IPS-20b (cell line): ENCODE measurements around the gene MGAT2.
"Not testable (repeated sequence)": the region's sequence is repeated elsewhere in the genome, so short reads cannot be mapped to it uniquely, and the experiment has no call there.

ENCODE experiments used
- H3K27ac ChIP-seq: one replicate; pipeline ENCODE4 v1.5.1; 2013; ENCODE audit warnings: low read length
- H3K27me3 ChIP-seq: 2 replicates; pipeline ENCODE4 v1.6.1; 2013; ENCODE audit warnings: mild to moderate bottlenecking, low read length, inconsistent platforms; ENCODE audit not compliant: insufficient read depth
- H3K36me3 ChIP-seq: 2 replicates; pipeline ENCODE4 v1.6.1; 2013; ENCODE audit warnings: low read depth, mild to moderate bottlenecking, inconsistent platforms, low read length, moderate library complexity; ENCODE audit not compliant: insufficient read depth
- H3K4me1 ChIP-seq: 2 replicates; pipeline ENCODE4 v1.6.1; 2013; ENCODE audit warnings: mild to moderate bottlenecking, control low read depth, inconsistent platforms, low read length, moderate library complexity; ENCODE audit not compliant: insufficient read depth
- H3K4me3 ChIP-seq: 2 replicates; pipeline ENCODE4 v1.5.1; 2013; ENCODE audit warnings: mild to moderate bottlenecking, low read length, inconsistent platforms
- H3K9ac ChIP-seq: 2 replicates; pipeline ENCODE4 v1.6.1; 2013; ENCODE audit warnings: low read depth, mild to moderate bottlenecking, inconsistent platforms, low read length, moderate library complexity
- H3K9me3 ChIP-seq: 2 replicates; pipeline ENCODE4 v1.6.1; 2013; ENCODE audit warnings: mild to moderate bottlenecking, low read depth, low read length, inconsistent platforms; ENCODE audit not compliant: insufficient read depth

MGAT2 gene

DNA sequence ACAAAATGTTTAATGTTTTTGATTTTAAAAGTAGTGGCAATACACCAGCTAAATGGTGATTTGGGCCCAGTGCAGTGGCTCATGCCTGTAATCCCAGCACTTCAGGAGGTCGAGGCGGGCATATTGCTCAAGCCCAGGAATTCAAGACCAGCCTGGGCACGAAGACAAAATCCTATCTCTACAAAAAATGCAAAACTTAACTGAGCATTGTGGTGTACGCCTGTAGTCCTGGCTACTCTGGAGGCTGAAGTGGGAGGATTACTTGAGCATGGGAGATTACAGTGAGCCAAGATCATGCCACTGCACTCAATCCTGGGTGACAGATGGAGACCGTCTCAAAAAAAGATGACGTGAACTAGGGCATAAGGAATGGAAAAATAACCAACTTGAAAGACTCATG is 4.8 kb upstream of the MGAT2 start:
- H3K27ac ChIP-seq: no peak overlapping the region
- no peaks in the 10 kb centered on the region for H3K9me3 ChIP-seq
- H3K36me3 ChIP-seq: peaks cover 37% of the 10 kb centered on the region
- no peak overlapping the region for H3K4me3 ChIP-seq
- no peak overlapping the region for H3K9ac ChIP-seq
- H3K4me1 ChIP-seq: no peaks in the 10 kb centered on the region
- no peaks in the 10 kb centered on the region for H3K27me3 ChIP-seq

DNA sequence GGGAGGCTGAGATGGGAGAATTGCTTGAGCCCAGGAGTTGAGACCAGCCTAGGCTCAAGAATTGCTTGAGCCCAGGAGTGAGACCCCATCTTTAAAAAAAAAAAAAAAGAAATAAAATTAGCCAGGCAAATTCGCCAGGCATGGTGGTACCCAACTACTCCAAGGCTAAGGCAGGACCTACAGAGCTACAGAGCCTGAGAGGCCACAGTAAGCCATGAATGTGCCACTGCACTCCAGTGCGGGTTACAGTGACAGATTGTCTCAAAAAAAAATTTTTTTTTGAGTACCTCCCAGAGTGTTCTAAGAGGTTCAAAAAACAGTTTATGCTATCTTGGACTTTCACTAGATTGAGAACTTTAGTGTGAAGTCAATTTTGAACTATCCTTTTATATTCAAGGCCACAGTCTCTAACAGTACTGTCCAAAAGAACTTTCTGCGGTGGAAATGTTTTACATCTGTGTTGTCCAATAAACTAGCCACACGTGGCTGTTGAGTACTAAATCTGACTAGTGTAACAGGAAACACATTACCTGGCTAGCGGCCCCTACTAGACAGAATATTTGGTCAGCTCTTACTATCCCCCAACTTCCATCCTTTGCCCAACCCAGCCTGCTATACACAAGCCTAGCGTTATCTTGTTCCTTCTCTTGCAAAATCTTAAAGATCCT is 2.6 kb upstream of the MGAT2 start:
- Histone ChIP-seq H3K36me3 (peaks cover 34% of the 10 kb centered on the region), H3K9me3 (no peaks in the 10 kb centered on the region), H3K4me1 (0 out of 2 replicates have a peak, but pooled peaks cover 4% of the 10 kb centered on the region), H3K27ac (no peak overlapping the region), H3K27me3 (no peaks in the 10 kb centered on the region), H3K4me3 (peak overlapping the region; percentile 32; the same call in 1 of the 2 replicates), H3K9ac (no peak overlapping the region)

DNA sequence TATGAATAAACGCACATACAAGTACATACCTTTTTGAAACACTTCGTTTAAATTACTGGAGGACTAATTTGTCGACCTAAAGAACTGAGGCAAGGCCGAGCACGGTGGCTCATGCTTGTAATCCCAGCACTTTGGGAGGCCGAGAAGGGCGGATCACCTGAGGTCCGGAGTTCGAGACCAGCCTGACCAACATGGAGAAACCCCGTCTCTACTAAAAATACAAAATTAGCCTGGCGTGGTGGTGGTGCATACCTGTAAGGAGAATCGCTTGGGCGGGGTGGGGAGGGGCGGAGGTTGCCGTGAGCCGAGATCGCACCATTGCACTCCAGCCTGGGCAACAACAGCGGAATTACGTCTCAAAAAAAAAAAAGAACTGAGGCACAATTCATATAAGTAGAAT is 1.3 kb upstream of the MGAT2 start:
- peak overlapping the region; percentile 97 for H3K9ac ChIP-seq
- peaks cover 30% of the 10 kb centered on the region for H3K36me3 ChIP-seq
- H3K4me3 ChIP-seq: peak overlapping the region; percentile 99
- not testable (repeated sequence) for H3K9me3 ChIP-seq, H3K27me3 ChIP-seq, H3K4me1 ChIP-seq
- peak overlapping the region; percentile 86 for H3K27ac ChIP-seq

DNA sequence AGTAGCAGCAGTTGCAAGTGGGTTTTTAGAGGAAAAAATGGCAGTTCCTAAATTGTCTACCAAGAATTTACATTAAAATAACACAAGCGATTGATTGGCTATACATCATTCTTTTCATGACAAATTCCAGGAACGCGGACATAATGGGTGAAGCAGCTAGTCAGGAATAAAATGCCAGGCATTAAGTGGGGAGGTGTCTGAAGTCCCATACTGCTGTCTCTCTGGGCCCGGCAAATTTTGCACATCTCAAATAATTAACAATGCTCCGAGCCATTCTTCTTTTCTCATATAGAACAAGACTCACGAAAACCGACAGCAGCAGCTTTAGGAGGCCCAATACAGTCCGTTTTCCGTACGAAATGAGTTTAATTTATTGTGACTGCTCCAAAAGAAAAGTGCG is 869 bp upstream of the MGAT2 start:
- H3K4me1 ChIP-seq: 0 out of 2 replicates have a peak, but pooled peaks cover 4% of the 10 kb centered on the region
- H3K36me3 ChIP-seq: peaks cover 25% of the 10 kb centered on the region
- H3K27ac ChIP-seq: peak overlapping the region; percentile 86
- no peaks in the 10 kb centered on the region for H3K9me3 ChIP-seq
- peak overlapping the region; percentile 99 for H3K4me3 ChIP-seq
- no peaks in the 10 kb centered on the region for H3K27me3 ChIP-seq
- peak overlapping the region; percentile 97 for H3K9ac ChIP-seq

GRCh38 chr14:49621114-49621881 is 699 bp downstream of the MGAT2 start:
- H3K4me1 ChIP-seq: 0 out of 2 replicates have a peak, but pooled peaks cover 4% of the 10 kb centered on the region
- H3K27me3 ChIP-seq: no peaks in the 10 kb centered on the region
- peak overlapping the region; percentile 66; the same call in 1 of the 2 replicates for H3K9ac ChIP-seq
- no peak overlapping the region for H3K27ac ChIP-seq
- H3K9me3 ChIP-seq: no peaks in the 10 kb centered on the region
- H3K4me3 ChIP-seq: peak overlapping the region; percentile 99
- H3K36me3 ChIP-seq: peaks cover 40% of the 10 kb centered on the region

DNA sequence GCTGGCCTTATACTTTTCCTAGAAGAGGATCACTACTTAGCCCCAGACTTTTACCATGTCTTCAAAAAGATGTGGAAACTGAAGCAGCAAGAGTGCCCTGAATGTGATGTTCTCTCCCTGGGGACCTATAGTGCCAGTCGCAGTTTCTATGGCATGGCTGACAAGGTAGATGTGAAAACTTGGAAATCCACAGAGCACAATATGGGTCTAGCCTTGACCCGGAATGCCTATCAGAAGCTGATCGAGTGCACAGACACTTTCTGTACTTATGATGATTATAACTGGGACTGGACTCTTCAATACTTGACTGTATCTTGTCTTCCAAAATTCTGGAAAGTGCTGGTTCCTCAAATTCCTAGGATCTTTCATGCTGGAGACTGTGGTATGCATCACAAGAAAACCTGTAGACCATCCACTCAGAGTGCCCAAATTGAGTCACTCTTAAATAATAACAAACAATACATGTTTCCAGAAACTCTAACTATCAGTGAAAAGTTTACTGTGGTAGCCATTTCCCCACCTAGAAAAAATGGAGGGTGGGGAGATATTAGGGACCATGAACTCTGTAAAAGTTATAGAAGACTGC is 1.5 kb downstream of the MGAT2 start:
- H3K9me3 ChIP-seq: no peaks in the 10 kb centered on the region
- H3K9ac ChIP-seq: no peak overlapping the region; the same call in 1 of the 2 replicates
- H3K27me3 ChIP-seq: no peaks in the 10 kb centered on the region
- H3K4me1 ChIP-seq: 0 out of 2 replicates have a peak, but pooled peaks cover 4% of the 10 kb centered on the region
- H3K36me3 ChIP-seq: peaks cover 49% of the 10 kb centered on the region
- H3K4me3 ChIP-seq: peak overlapping the region; percentile 99
- no peak overlapping the region for H3K27ac ChIP-seq

GRCh38 chr14:49623387-49623786 is 2.8 kb downstream of the MGAT2 start:
- 0 out of 2 replicates have a peak, but pooled peaks cover 4% of the 10 kb centered on the region for H3K4me1 ChIP-seq
- peak overlapping the region; percentile 99; the same call in 1 of the 2 replicates for H3K4me3 ChIP-seq
- H3K9me3 ChIP-seq: no peaks in the 10 kb centered on the region
- no peaks in the 10 kb centered on the region for H3K27me3 ChIP-seq
- H3K36me3 ChIP-seq: peaks cover 48% of the 10 kb centered on the region
- no peak overlapping the region for H3K27ac ChIP-seq
- no peak overlapping the region for H3K9ac ChIP-seq

GRCh38 chr14:49623941-49624839 is 3.6 kb downstream of the MGAT2 start:
- Histone ChIP-seq H3K27ac (no peak overlapping the region), H3K4me3 (no peak overlapping the region), H3K9ac (no peak overlapping the region), H3K4me1 (0 out of 2 replicates have a peak, but pooled peaks cover 4% of the 10 kb centered on the region), H3K9me3 (no peaks in the 10 kb centered on the region), H3K36me3 (peaks cover 41% of the 10 kb centered on the region), H3K27me3 (no peaks in the 10 kb centered on the region)

DNA sequence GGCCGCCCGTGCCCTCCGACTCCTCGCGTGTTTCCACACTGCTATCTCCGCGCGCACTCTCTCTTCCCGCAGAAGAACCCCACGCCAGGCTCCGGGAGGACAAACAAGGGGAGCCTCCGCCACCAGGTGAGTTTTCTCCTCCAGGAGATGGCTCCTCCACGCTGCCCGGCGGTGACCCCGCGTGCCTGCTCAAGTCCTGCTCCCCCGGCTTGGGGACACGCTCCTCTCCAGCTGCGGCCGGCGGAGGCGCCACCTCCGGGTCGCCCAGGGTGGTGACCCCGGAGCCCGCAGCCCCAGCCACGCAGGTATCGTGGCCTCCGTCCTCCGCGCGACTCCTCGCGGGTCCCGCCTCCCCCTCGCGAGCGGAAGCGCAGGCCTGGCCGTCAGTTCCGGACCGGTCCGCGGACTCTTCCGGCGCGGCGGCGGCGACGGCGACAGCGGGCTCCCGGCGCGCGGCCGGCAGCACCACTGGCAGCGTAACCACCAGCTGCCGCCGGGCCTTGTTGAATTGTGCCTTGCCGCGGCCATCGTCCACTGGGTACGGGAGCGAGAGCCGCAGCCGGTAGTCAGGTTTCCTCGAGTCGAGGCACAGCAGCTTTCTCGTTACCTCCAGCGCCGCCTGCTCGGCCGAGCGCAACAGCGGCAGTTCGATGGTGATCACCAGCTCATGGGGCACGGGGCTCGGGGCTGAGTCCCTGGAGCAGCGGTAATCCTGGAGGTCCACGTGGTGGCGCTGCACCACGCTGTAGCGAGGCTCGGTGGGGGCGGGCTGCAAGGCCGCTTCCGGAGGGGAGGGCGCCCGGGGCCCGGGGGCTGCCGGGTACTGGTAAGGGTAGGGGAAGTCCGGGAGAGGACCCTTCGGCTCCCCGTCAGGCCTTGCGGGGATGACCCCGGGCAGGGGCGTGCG is 13.3 kb downstream of the MGAT2 start:
- peak overlapping the region; percentile 95 for H3K9ac ChIP-seq
- peaks cover 33% of the 10 kb centered on the region for H3K36me3 ChIP-seq
- peak overlapping the region; percentile 89 for H3K4me3 ChIP-seq
- peaks cover 4% of the 10 kb centered on the region; the same call in 1 of the 2 replicates for H3K4me1 ChIP-seq
- H3K27ac ChIP-seq: peak overlapping the region; percentile 96
- H3K27me3 ChIP-seq: no peaks in the 10 kb centered on the region
- no peaks in the 10 kb centered on the region for H3K9me3 ChIP-seq

DNA sequence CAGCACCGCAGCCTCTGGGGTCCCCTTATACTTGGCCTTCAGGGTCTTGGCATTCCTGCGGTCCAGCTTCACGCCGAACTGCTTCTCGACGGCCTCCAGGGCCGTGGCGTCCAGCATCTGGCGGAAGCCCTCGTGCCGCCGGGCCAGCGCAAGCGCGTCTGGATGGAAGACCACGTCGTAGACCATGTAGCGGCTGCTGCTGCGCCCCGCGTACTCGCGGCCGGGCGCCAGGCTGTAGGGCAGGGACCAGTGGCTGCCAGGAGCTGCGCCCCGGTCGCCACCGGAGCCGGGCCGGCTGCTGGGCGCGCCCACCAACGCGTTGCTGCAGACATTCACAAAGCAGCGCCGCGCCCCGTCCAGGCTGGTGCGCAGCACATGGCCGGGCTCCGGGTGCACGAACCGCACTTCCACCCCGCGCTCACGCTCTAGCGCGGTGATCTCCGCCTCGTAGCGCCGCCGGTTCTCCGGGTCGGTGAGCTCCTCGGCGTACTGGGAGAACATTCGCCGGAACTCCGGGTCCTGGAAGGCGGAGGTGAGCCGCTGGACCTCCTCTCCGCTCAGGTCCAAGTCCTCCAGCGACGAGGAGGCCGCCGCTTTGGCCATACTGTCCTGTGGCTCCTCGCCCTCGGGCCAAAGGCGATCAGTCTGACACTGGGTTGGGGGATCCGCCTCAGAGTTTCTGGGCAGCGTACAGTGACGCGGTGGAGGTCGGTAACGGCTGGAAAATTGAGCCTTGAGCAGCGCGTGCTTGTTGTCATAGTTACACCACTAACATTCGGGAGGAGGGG is 14.1 kb downstream of the MGAT2 start, which contains the start of gene DNAAF2:
TSS of gene DNAAF2 (minus strand) at position 698 of the 788 bp plus-strand sequence. CDS start at position 603, 95 bp downstream.
- H3K36me3 ChIP-seq: peaks cover 39% of the 10 kb centered on the region
- peaks cover 4% of the 10 kb centered on the region; the same call in 1 of the 2 replicates for H3K4me1 ChIP-seq
- H3K4me3 ChIP-seq: peak within 1 kb of the TSS; percentile 89
- no peaks in the 10 kb centered on the region for H3K9me3 ChIP-seq
- H3K27me3 ChIP-seq: no peaks in the 10 kb centered on the region
- peak within 1 kb of the TSS; percentile 95 for H3K9ac ChIP-seq
- H3K27ac ChIP-seq: peak within 1 kb of the TSS; percentile 96
